HG03342 (cell line): Measurements from ENCODE around the gene TMEM135.
"Not testable (repeated sequence)": the region's sequence is repeated elsewhere in the genome, so short reads cannot be mapped to it uniquely, and the experiment has no call there.

Experiments
- ATAC-seq: cut with Tn5 transposase; IDR thresholded peaks from one replicate; pipeline ENCODE4 v1.9.1; 2021; ENCODE audit warnings: mild to moderate bottlenecking, moderate library complexity; ENCODE audit not compliant: unreplicated experiment

TMEM135 gene

GRCh38 chr11:87076260-87076783, 38.6 kb downstream of the TMEM135 start:
- ATAC-seq, result no peak

- no peak for ATAC-seq
Observed at GRCh38 chr11:87076874-87077429, 39.2 kb downstream of the TMEM135 start.

GRCh38 chr11:87081358-87081757, 43.6 kb downstream of the TMEM135 start:
- ATAC-seq, result peak; percentile 66

GRCh38 chr11:87082590-87082989, 44.9 kb downstream of the TMEM135 start:
- no peak for ATAC-seq

GRCh38 chr11:87083029-87083428, 45.3 kb downstream of the TMEM135 start:
- ATAC-seq, result no peak

GRCh38 chr11:87092159-87092558, 54.4 kb downstream of the TMEM135 start:
- ATAC-seq, result no peak

- ATAC-seq, result no peak
Observed at GRCh38 chr11:87092567-87092966, 54.8 kb downstream of the TMEM135 start.

GRCh38 chr11:87097582-87097981, 59.8 kb downstream of the TMEM135 start:
- ATAC-seq, result peak; percentile 98

- ATAC-seq, result no peak
Observed at GRCh38 chr11:87101956-87102580, 64.3 kb downstream of the TMEM135 start.

- ATAC-seq, result not testable (repeated sequence)
Observed at GRCh38 chr11:87105826-87106225, 68.1 kb downstream of the TMEM135 start.

GRCh38 chr11:87107379-87107778, 69.6 kb downstream of the TMEM135 start:
- not testable (repeated sequence) for ATAC-seq

- ATAC-seq, result no peak
Observed at GRCh38 chr11:87110443-87111131, 72.9 kb downstream of the TMEM135 start.

- ATAC-seq, result no peak
Observed at GRCh38 chr11:87114093-87114492, 76.4 kb downstream of the TMEM135 start.

- no peak for ATAC-seq
Observed at GRCh38 chr11:87116185-87116584, 78.5 kb downstream of the TMEM135 start.

GRCh38 chr11:87120937-87121336, 83.2 kb downstream of the TMEM135 start:
- ATAC-seq, result no peak

- ATAC-seq, result no peak
Observed at GRCh38 chr11:87122852-87123251, 85.1 kb downstream of the TMEM135 start.

GRCh38 chr11:87125257-87125656, 87.5 kb downstream of the TMEM135 start:
- ATAC-seq, result no peak

- ATAC-seq, result no peak
Observed at GRCh38 chr11:87127101-87127500, 89.4 kb downstream of the TMEM135 start.

GRCh38 chr11:87128372-87128771, 90.6 kb downstream of the TMEM135 start:
- ATAC-seq, result no peak

GRCh38 chr11:87134524-87135106, 96.9 kb downstream of the TMEM135 start:
- no peak for ATAC-seq

- ATAC-seq, result no peak
Observed at GRCh38 chr11:87136236-87136635, 98.5 kb downstream of the TMEM135 start.

- ATAC-seq, result no peak
Observed at GRCh38 chr11:87137711-87138110, 100.0 kb downstream of the TMEM135 start.
